ENCODE results near the gene SPAG5. TPM values are rescaled to one million over a fixed set of nuclear protein-coding genes. Genes with fewer than 3 reads are reported as not detected.

Gene SPAG5
- total and polyA plus RNA-seq, 8 donors, result 9.5 to 91.5 (median 51.6) TPM

DNA sequence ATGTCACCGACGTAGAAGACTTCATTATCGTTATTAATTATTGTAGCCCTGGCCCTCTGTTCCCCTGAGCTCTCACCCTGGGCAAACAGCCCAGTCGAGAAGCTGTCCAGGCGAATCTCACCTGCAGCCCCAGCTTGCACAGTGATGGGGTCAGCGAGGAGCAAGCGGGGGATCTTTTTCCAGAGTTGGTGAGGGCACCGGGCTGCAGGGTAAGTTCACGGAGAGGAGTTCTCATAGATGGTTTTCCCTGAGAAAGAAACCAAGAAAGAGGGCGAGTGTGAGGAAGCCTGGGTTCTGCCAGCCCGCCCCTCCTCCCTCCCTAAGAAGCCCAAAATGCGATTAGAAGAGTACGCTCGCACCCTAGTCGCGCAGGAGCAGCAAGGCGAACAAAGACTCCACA is 436 bp downstream of the SPAG5 start:
- intact Hi-C loops (cut with DNase I), result no loop called here
- Histone ChIP-seq H3K4me3 (peak overlapping the region; percentile 53 to 67), H3K4me1 (peaks cover 5 to 28% of the 10 kb centered on the region in 2 donors), H3K9me3 (no peaks in the 10 kb centered on the region), H3K27me3 (no peaks in the 10 kb centered on the region), H3K27ac (peak overlapping the region; percentile 97 to 98), H3K36me3 (peaks cover 0 to under 1% of the 10 kb centered on the region in 2 donors)
- TF ChIP-seq CTCF (IDR thresholded peaks at IDR 0.05), result no peak
- DNase-seq (no peak), ATAC-seq (no peak)

DNA sequence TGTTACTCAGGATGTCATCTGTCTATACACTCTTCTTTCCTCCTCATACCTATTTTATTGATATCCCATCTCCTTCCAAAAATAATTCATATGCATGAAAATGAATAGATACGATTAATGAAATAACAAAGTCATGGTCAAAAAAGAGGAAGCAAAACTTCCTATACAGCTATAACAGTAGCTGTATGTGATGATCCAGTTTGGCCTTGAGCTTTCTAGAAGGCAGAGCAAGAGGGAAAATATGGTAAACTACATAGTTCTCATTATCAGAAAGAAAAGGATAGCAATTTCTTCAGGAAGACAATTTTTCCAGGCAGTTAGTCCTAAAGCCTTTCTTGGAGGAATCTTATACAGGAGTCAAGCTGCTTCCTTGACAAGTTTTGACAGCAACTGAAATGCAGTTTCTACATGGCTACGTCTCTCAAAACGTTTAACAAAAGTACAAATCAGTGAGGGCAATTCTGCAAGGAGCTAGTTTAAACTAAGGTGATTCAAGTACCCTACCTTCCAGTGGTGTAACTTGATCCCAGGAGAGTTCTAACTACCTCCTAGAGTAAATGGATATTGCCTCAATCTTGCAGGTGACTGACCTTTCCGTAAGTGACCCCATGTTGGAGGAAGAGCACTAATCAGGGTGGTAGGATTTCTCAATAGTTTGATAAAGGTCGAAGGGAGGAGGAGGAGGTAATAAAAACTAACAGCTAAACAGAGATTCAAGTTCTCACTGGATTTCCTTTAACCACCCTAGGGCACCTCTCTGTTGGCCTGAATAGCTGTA is 1.0 kb downstream of the SPAG5 start:
- no peaks in the 10 kb centered on the region for H3K9me3 ChIP-seq
- peaks cover 5 to 28% of the 10 kb centered on the region in 2 donors for H3K4me1 ChIP-seq
- no peak for DNase-seq
- H3K4me3 ChIP-seq, result peak overlapping the region; percentile 53 to 67
- H3K27ac ChIP-seq, result peak overlapping the region in 1 of 2 donors; percentile 24
- no peaks in the 10 kb centered on the region for H3K27me3 ChIP-seq
- intact Hi-C loops (cut with DNase I), result no loop called here
- no peak for TF ChIP-seq CTCF (IDR thresholded peaks at IDR 0.05)
- ATAC-seq, result peak; percentile 4
- peaks cover 0 to 6% of the 10 kb centered on the region in 2 donors for H3K36me3 ChIP-seq

DNA sequence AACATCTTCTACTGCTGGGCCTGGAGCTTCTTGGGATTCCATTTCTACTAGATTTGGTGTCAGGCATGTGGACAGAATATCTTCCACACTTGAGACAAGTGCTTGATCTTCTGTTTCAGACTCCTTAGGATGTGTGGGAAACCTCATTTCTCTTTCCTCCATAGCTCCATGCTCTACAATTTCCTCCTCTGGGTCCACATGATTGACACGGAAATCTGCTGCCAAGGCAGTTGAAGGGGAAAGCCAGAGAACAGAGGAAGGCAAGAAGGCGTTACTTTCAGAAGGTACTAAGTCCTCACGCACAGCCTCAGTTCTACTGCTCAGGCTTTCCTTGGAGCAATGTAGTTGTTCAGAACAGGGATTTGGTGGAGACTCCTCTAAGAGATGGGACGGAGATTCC is 6.6 kb downstream of the SPAG5 start:
- no peak for TF ChIP-seq CTCF (IDR thresholded peaks at IDR 0.05)
- ATAC-seq (no peak), DNase-seq (no peak)
- intact Hi-C loops (cut with DNase I), result no loop called here
- Histone ChIP-seq H3K27ac (no peak overlapping the region), H3K27me3 (no peaks in the 10 kb centered on the region), H3K36me3 (peaks cover 0 to 29% of the 10 kb centered on the region in 2 donors), H3K4me3 (no peak overlapping the region), H3K4me1 (peaks cover 0 to under 1% of the 10 kb centered on the region in 2 donors), H3K9me3 (no peaks in the 10 kb centered on the region)

DNA sequence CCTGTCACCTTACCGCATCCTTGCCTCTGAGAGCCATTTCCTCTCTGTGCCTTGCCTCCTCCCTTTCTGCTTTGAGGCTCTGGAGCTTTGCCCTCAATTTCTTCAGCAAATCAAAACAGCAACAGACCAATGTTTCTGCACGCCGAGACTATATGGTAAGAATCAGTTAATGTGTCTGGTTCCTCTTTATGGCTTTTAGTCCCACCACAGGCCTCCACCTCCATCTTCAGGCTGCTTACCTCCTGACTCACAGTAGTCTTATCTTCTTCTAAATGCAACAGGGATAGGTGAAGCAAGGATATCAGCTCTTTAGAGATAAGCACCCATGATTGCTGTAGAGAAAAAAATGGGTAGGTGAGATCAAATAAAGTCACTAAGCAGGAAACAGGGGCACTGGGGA is 13.0 kb downstream of the SPAG5 start:
- ATAC-seq, result no peak
- no peak for TF ChIP-seq CTCF (IDR thresholded peaks at IDR 0.05)
- H3K36me3 ChIP-seq, result peaks cover 0 to 52% of the 10 kb centered on the region in 2 donors
- intact Hi-C loops (cut with DNase I), result no loop called here
- no peaks in the 10 kb centered on the region for H3K9me3 ChIP-seq
- no peaks in the 10 kb centered on the region for H3K4me1 ChIP-seq
- H3K27me3 ChIP-seq, result no peaks in the 10 kb centered on the region
- H3K27ac ChIP-seq, result no peak overlapping the region
- no peak overlapping the region for H3K4me3 ChIP-seq
- DNase-seq, result no peak

DNA sequence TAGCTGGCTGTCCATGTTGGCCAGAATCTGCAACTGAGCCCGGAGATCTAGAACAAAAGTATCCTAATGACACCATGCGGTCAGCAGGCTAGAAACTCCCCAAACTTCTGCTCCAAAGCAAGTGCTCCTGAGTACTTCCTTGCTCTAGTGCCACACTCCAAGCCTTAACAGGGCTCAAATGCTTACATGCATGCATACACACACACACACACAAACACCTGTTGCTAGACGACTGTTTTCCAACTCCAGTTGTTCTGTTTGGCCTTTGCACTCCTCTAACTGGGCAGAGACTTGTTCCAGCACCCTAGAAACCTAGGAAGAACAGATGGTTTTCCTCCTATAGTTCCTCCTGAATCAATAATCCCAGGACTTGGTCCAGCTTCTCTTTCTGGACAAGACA is 14.4 kb downstream of the SPAG5 start:
- Histone ChIP-seq H3K36me3 (peaks cover 0 to 54% of the 10 kb centered on the region in 2 donors), H3K27me3 (no peaks in the 10 kb centered on the region), H3K4me1 (no peaks in the 10 kb centered on the region), H3K4me3 (no peak overlapping the region), H3K9me3 (no peaks in the 10 kb centered on the region), H3K27ac (no peak overlapping the region)
- intact Hi-C loops (cut with DNase I), result no loop called here
- no peak for TF ChIP-seq CTCF (IDR thresholded peaks at IDR 0.05)
- DNase-seq (no peak), ATAC-seq (peak; percentile 13)

Measured in left lung (tissue), 10 donors.